ENCODE data around the gene DCX. TPM values are rescaled to one million over a fixed set of nuclear protein-coding genes. Genes with fewer than 3 reads are reported as not detected.

The DCX gene
- total and polyA plus RNA-seq, 9 of the 15 experiments (the other 6 are each of a cell fraction or from before 2014, with no cell fraction given): not detected

DNA sequence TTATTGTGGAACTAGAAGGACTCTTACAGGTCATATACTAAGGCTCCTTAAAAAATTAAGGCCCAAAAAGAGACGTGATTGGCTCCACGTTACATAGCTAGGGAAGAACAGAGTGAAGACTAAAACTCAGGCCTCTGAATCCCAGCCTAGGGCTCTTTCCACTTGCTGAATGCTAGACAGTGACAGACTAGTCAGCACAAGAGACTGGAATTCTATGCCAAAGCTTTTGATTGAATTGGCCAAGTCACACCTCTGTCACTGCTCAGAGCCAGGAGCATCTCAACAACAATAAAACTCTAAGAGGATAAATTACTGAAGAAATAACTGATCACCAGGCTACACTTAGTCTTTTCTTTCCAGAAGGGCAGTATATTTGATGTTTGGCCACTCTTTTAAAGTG lies 16.8 kb downstream of the DCX start:
- Histone ChIP-seq H3K9me3 (replicated peaks; ENCODE audit: control insufficient read depth, insufficient read depth, low read depth, low read length) (no peaks in the 10 kb centered on the region), H3K27ac (ENCODE audit: extremely low read depth, low read depth, low read length) (no peak overlapping the region), H3K4me2 (ENCODE audit: insufficient read depth, low read length) (no peak overlapping the region), H3K4me3 (no peak overlapping the region), H2AFZ (ENCODE audit: low read depth, low read length) (no peak overlapping the region), H3K27me3 (ENCODE audit: control insufficient read depth in 2 of 2, insufficient read depth in 2 of 2, low read length in 2 of 2) (no peaks in the 10 kb centered on the region), H3K79me2 (ENCODE audit: control insufficient read depth, insufficient read depth, low read length) (no peaks in the 10 kb centered on the region), H3K36me3 (ENCODE audit: control insufficient read depth, insufficient read depth, low read length) (no peaks in the 10 kb centered on the region), H3K9me1 (ENCODE audit: control insufficient read depth, insufficient read depth, low read length) (no peaks in the 10 kb centered on the region), H3K9ac (ENCODE audit: insufficient read depth in 1 of 2, low read depth in 2 of 2, low read length in 2 of 2) (no peak overlapping the region), H3K4me1 (replicated peaks in 1 of 2; ENCODE audit: control insufficient read depth in 2 of 2, insufficient read depth in 2 of 2, low read length in 2 of 2) (no peaks in the 10 kb centered on the region), H4K20me1 (replicated peaks; ENCODE audit: control insufficient read depth, insufficient read depth, low read length) (no peaks in the 10 kb centered on the region)
- no TSS peak for BruUV-seq (replicated peaks)
- DNase-seq (ENCODE audit: extremely low read depth in 1 of 4, low spot score in 3 of 4) (no peak), FAIRE-seq (no peak), ATAC-seq (no peak)
- TF ChIP-seq ELF1 (tag; IDR thresholded peaks at IDR 0.05) (no peak), FOXA3 (CRISPR knock-in tag; conservative IDR thresholded peaks at IDR 0.05 in 1 of 2, IDR thresholded peaks at IDR 0.05 in 1 of 2) (no peak), SRSF9 (IDR thresholded peaks at IDR 0.05; ENCODE audit: borderline replicate concordance, low read depth, low read length) (no peak), HDAC8 (tag; IDR thresholded peaks at IDR 0.05) (no peak), RBM25 (IDR thresholded peaks at IDR 0.05; ENCODE audit: low read depth, low read length, severe bottlenecking) (no peak), HES1 (IDR thresholded peaks at IDR 0.05; ENCODE audit: low read depth) (no peak), PRPF4 (IDR thresholded peaks at IDR 0.05; ENCODE audit: insufficient read depth, low read depth, low read length, poor library complexity, severe bottlenecking) (no peak), UBTF (IDR thresholded peaks at IDR 0.05; ENCODE audit: borderline replicate concordance in 1 of 2, low read depth in 2 of 2, low read length in 2 of 2) (no peak), BRCA1 (IDR thresholded peaks at IDR 0.05) (no peak), BRCA1 (CRISPR knock-in tag; IDR thresholded peaks at IDR 0.05) (no peak)
- TF ChIP-seq, protein P1, sequence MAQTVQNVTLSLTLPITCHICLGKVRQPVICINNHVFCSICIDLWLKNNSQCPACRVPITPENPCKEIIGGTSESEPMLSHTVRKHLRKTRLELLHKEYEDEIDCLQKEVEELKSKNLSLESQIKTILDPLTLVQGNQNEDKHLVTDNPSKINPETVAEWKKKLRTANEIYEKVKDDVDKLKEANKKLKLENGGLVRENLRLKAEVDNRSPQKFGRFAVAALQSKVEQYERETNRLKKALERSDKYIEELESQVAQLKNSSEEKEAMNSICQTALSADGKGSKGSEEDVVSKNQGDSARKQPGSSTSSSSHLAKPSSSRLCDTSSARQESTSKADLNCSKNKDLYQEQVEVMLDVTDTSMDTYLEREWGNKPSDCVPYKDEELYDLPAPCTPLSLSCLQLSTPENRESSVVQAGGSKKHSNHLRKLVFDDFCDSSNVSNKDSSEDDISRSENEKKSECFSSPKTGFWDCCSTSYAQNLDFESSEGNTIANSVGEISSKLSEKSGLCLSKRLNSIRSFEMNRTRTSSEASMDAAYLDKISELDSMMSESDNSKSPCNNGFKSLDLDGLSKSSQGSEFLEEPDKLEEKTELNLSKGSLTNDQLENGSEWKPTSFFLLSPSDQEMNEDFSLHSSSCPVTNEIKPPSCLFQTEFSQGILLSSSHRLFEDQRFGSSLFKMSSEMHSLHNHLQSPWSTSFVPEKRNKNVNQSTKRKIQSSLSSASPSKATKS (CRISPR knock-in tag; IDR thresholded peaks at IDR 0.05): no peak
- TF ChIP-seq, protein P2, sequence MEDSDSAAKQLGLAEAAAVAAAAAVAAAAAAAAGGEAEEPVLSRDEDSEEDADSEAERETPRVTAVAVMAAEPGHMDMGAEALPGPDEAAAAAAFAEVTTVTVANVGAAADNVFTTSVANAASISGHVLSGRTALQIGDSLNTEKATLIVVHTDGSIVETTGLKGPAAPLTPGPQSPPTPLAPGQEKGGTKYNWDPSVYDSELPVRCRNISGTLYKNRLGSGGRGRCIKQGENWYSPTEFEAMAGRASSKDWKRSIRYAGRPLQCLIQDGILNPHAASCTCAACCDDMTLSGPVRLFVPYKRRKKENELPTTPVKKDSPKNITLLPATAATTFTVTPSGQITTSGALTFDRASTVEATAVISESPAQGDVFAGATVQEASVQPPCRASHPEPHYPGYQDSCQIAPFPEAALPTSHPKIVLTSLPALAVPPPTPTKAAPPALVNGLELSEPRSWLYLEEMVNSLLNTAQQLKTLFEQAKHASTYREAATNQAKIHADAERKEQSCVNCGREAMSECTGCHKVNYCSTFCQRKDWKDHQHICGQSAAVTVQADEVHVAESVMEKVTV (CRISPR knock-in tag; IDR thresholded peaks at IDR 0.05): no peak
- 0% methylated on average over 2 of the region's 2 CpGs for WGBS (ENCODE audit: insufficient coverage, low coverage, missing lambda C conversion rate)
- CTCF ChIA-PET (ENCODE audit: low intra/inter-chr PET ratio): no interaction called here
- in situ Hi-C loops (cut with MboI): no loop called here
- POLR2A ChIA-PET: no interaction called here
- intact Hi-C loops (cut with micrococcal nuclease): no loop called here

Measured in K562 (cell line).